22Rv1 (cell line): ENCODE data around the gene OR2T33.

ENCODE experiments used
- CTCF ChIP-seq: fragments of 450-650 bp; IDR thresholded peaks from 2 replicates; pipeline ENCODE4 v1.5.1; 2017; ENCODE audit warnings: mild to moderate bottlenecking
- ZFX ChIP-seq: fragments of 450-650 bp; IDR thresholded peaks from 2 replicates; pipeline ENCODE4 v1.6.1; 2017; ENCODE audit warnings: antibody characterized with exemption, borderline replicate concordance

GRCh38 chr1:248243204-248243603 is 34.6 kb downstream of the OR2T33 start:
- TF ChIP-seq CTCF: peak; percentile 99
- TF ChIP-seq ZFX: no peak
